Thyroid gland (tissue), 4 donors: Measurements from ENCODE around the gene FBLN1. TPM values are rescaled to one million over a fixed set of nuclear protein-coding genes. Genes with fewer than 3 reads are reported as not detected.

ENCODE experiments used
- DNase-seq, 2 donors: peaks; one replicate each; pipeline ENCODE4 v3.0.0-alpha.2; 2019
- H3K27ac ChIP-seq, 3 donors: fragments of 200-600 bp; sonication (generic); 1 replicate in 2 of 3; 2 replicates in 1 of 3; pipeline ENCODE4 v1.5.1; 2016 to 2019; ENCODE audit warnings: mild to moderate bottlenecking in 1 of 3, moderate library complexity in 1 of 3
- H3K27me3 ChIP-seq: fragments of 200-600 bp; sonication (generic); one replicate; pipeline ENCODE4 v1.5.1; 2019
- H3K36me3 ChIP-seq, 2 donors: fragments of 200-600 bp; sonication (generic); one replicate each; pipeline ENCODE4 v1.5.1; 2016 to 2019
- H3K4me1 ChIP-seq, 2 donors: fragments of 200-600 bp; sonication (generic); one replicate each; pipeline ENCODE4 v1.5.1; 2017 to 2019
- H3K4me3 ChIP-seq, 3 donors: fragments of 200-600 bp; sonication (generic); replicated peaks in 1 of 3; 1 replicate in 2 of 3; 2 replicates in 1 of 3; pipeline ENCODE4 v1.5.1; 2016; ENCODE audit warnings: mild to moderate bottlenecking in 1 of 3
- H3K9me3 ChIP-seq: fragments of 200-600 bp; sonication (generic); one replicate; pipeline ENCODE4 v1.5.1; 2017
- CTCF ChIP-seq, 6 experiments: fragments of 200-600 bp in 3 of 6; fragments of 450-650 bp in 3 of 6; sonication (generic) in 3 of 6; IDR thresholded peaks; one replicate each; pipeline ENCODE4 v1.5.1; 2016 to 2019; ENCODE audit warnings: antibody characterized with exemption in 6 of 6, mild to moderate bottlenecking in 2 of 6, inconsistent platforms in 1 of 6, moderate library complexity in 1 of 6
- POLR2A ChIP-seq, 2 donors: fragments of 450-650 bp; IDR thresholded peaks; one replicate each; pipeline ENCODE4 v1.6.1; 2017; ENCODE audit warnings: antibody characterized with exemption in 2 of 2, mild to moderate bottlenecking in 2 of 2, moderate library complexity in 1 of 2
- WGBS, 2 donors: methylation state at CpG; one replicate each; pipeline ENCODE4 v1.1.5; 2017; 5-methylcytosine and 5-hydroxymethylcytosine counted together
- intact Hi-C: fragments of 100-400 bp; cut with DNase I; formaldehyde crosslinking; loops from one replicate; pipeline ENCODE4 v1.15.1; 2023
- total RNA-seq, 4 donors: library from RNA; depleted of rRNA; stranded (reverse); fragments of >200 nt; gene quantifications; one replicate each; pipeline ENCODE4 v1.2.3, GENCODE V29; 2016

The FBLN1 gene
- total RNA-seq, 4 donors from 2014 or later: 52.3 to 199 (median 163) TPM

- TF ChIP-seq CTCF (IDR thresholded peaks at IDR 0.05): no peak
- TF ChIP-seq POLR2A (IDR thresholded peaks at IDR 0.05): no peak
- H3K36me3 ChIP-seq: no peaks in the 10 kb centered on the region
- intact Hi-C loops: loop anchor here (10.0 kb wide), 1 partner anchor 531 kb away; no protein-coding TSS in a partner anchor
- 84 to 86% methylated on average over 14 of the region's 14 CpGs for WGBS, 2 donors
- H3K4me3 ChIP-seq: no peak overlapping the region
- no peaks in the 10 kb centered on the region for H3K9me3 ChIP-seq
- H3K27ac ChIP-seq: no peak overlapping the region
- no peak for DNase-seq
- H3K4me1 ChIP-seq: no peaks in the 10 kb centered on the region
- no peaks in the 10 kb centered on the region for H3K27me3 ChIP-seq
Measured at GRCh38 chr22:45584121-45584570, 81.5 kb downstream of the FBLN1 start.

- Histone ChIP-seq H3K27me3 (no peaks in the 10 kb centered on the region), H3K9me3 (no peaks in the 10 kb centered on the region), H3K4me3 (no peak overlapping the region), H3K27ac (no peak overlapping the region), H3K36me3 (no peaks in the 10 kb centered on the region), H3K4me1 (no peaks in the 10 kb centered on the region)
- DNase-seq: no peak
- intact Hi-C loops: loop anchor here (10.0 kb wide), 1 partner anchor 530 kb away; no protein-coding TSS in a partner anchor
- TF ChIP-seq POLR2A (IDR thresholded peaks at IDR 0.05): no peak
- TF ChIP-seq CTCF (IDR thresholded peaks at IDR 0.05): no peak
- 78 to 82% methylated on average over 12 to 17 of the region's 17 CpGs for WGBS, 2 donors
Measured at GRCh38 chr22:45584621-45585436, 82.1 kb downstream of the FBLN1 start.

- Histone ChIP-seq H3K4me3 (no peak overlapping the region), H3K36me3 (no peaks in the 10 kb centered on the region), H3K27me3 (no peaks in the 10 kb centered on the region), H3K4me1 (no peaks in the 10 kb centered on the region), H3K9me3 (no peaks in the 10 kb centered on the region), H3K27ac (no peak overlapping the region)
- intact Hi-C loops: loop anchor here (10.0 kb wide), 1 partner anchor 529 kb away; no protein-coding TSS in a partner anchor
- no peak for DNase-seq
- 65 to 72% methylated on average over 7 to 13 of the region's 13 CpGs for WGBS, 2 donors
- TF ChIP-seq CTCF (IDR thresholded peaks at IDR 0.05): no peak
- TF ChIP-seq POLR2A (IDR thresholded peaks at IDR 0.05): no peak
Measured at GRCh38 chr22:45585437-45585755, 82.7 kb downstream of the FBLN1 start.

- TF ChIP-seq CTCF (IDR thresholded peaks at IDR 0.05): no peak
Measured at GRCh38 chr22:45585946-45586540, 83.4 kb downstream of the FBLN1 start.

More at GRCh38 chr22:45585946-45586540, 83.4 kb downstream of the FBLN1 start:
- no peaks in the 10 kb centered on the region for H3K27me3 ChIP-seq
- no peak overlapping the region for H3K4me3 ChIP-seq
- WGBS, 2 donors: 83 to 87% methylated on average over 13 to 17 of the region's 19 CpGs
- H3K4me1 ChIP-seq: no peaks in the 10 kb centered on the region
- intact Hi-C loops: loop anchor here (10.0 kb wide), 1 partner anchor 529 kb away; no protein-coding TSS in a partner anchor
- DNase-seq: no peak
- no peaks in the 10 kb centered on the region for H3K9me3 ChIP-seq
- H3K27ac ChIP-seq: no peak overlapping the region
- H3K36me3 ChIP-seq: no peaks in the 10 kb centered on the region
